ENCODE data around the gene IGSF11. TPM values are rescaled to one million over a fixed set of nuclear protein-coding genes. Genes with fewer than 3 reads are reported as not detected.

Gene IGSF11
- total and polyA plus RNA-seq, 9 of the 15 experiments (the other 6 are each of a cell fraction or from before 2014, with no cell fraction given): 1.2 to 2.8 (median 1.7) TPM

GRCh38 chr3:119015942-119016341, 18.7 kb downstream of the IGSF11 start:
- BruUV-seq (replicated peaks): no TSS peak
- in situ Hi-C loops (cut with MboI) (no loop called here), intact Hi-C loops (cut with micrococcal nuclease) (no loop called here)
- ChIA-PET POLR2A (no interaction called here), CTCF (ENCODE audit: low intra/inter-chr PET ratio) (no interaction called here)
- no peak for DNase-seq (ENCODE audit: extremely low read depth in 1 of 4, low spot score in 3 of 4)
- H4K20me1 ChIP-seq (replicated peaks; ENCODE audit: control insufficient read depth, insufficient read depth, low read length): no peaks in the 10 kb centered on the region
- FAIRE-seq: no peak
- no peaks in the 10 kb centered on the region; a peak in 1 of 5 replicates for H3K4me1 ChIP-seq (replicated peaks in 1 of 2; ENCODE audit: control insufficient read depth in 2 of 2, insufficient read depth in 2 of 2, low read length in 2 of 2)
- no peak overlapping the region for H3K4me2 ChIP-seq (ENCODE audit: insufficient read depth, low read length)
- H3K9ac ChIP-seq (ENCODE audit: insufficient read depth in 1 of 2, low read depth in 2 of 2, low read length in 2 of 2): no peak overlapping the region
- H3K4me3 ChIP-seq: no peak overlapping the region
- 10% methylated on average over 2 of the region's 2 CpGs for WGBS (ENCODE audit: insufficient coverage, low coverage, missing lambda C conversion rate)
- no peak for ATAC-seq
- no peaks in the 10 kb centered on the region for H3K36me3 ChIP-seq (ENCODE audit: control insufficient read depth, insufficient read depth, low read length)
- H3K9me1 ChIP-seq (ENCODE audit: control insufficient read depth, insufficient read depth, low read length): no peaks in the 10 kb centered on the region
- no peak overlapping the region for H3K27ac ChIP-seq (ENCODE audit: extremely low read depth, low read depth, low read length)
- no peaks in the 10 kb centered on the region for H3K27me3 ChIP-seq (ENCODE audit: control insufficient read depth in 2 of 2, insufficient read depth in 2 of 2, low read length in 2 of 2)
- H2AFZ ChIP-seq (ENCODE audit: low read depth, low read length): no peak overlapping the region
- H3K9me3 ChIP-seq (replicated peaks; ENCODE audit: control insufficient read depth, insufficient read depth, low read depth, low read length): no peaks in the 10 kb centered on the region
- H3K79me2 ChIP-seq (ENCODE audit: control insufficient read depth, insufficient read depth, low read length): no peaks in the 10 kb centered on the region
- no peak for TF ChIP-seq KDM5B (IDR thresholded peaks at IDR 0.05; ENCODE audit: insufficient replicate concordance, low read depth, low read length)
- TF ChIP-seq SRSF3 (IDR thresholded peaks at IDR 0.05; ENCODE audit: insufficient read depth, low read length): no peak
- no peak for TF ChIP-seq FOXO4 (CRISPR knock-in tag; IDR thresholded peaks at IDR 0.05)
- TF ChIP-seq, protein P1, sequence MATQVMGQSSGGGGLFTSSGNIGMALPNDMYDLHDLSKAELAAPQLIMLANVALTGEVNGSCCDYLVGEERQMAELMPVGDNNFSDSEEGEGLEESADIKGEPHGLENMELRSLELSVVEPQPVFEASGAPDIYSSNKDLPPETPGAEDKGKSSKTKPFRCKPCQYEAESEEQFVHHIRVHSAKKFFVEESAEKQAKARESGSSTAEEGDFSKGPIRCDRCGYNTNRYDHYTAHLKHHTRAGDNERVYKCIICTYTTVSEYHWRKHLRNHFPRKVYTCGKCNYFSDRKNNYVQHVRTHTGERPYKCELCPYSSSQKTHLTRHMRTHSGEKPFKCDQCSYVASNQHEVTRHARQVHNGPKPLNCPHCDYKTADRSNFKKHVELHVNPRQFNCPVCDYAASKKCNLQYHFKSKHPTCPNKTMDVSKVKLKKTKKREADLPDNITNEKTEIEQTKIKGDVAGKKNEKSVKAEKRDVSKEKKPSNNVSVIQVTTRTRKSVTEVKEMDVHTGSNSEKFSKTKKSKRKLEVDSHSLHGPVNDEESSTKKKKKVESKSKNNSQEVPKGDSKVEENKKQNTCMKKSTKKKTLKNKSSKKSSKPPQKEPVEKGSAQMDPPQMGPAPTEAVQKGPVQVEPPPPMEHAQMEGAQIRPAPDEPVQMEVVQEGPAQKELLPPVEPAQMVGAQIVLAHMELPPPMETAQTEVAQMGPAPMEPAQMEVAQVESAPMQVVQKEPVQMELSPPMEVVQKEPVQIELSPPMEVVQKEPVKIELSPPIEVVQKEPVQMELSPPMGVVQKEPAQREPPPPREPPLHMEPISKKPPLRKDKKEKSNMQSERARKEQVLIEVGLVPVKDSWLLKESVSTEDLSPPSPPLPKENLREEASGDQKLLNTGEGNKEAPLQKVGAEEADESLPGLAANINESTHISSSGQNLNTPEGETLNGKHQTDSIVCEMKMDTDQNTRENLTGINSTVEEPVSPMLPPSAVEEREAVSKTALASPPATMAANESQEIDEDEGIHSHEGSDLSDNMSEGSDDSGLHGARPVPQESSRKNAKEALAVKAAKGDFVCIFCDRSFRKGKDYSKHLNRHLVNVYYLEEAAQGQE (IDR thresholded peaks at IDR 0.05; ENCODE audit: borderline replicate concordance): no peak
- TF ChIP-seq, protein P1 (CRISPR knock-in tag; IDR thresholded peaks at IDR 0.05; ENCODE audit: low read depth): no peak
- no peak for TF ChIP-seq PTRF (tag; IDR thresholded peaks at IDR 0.05)
- TF ChIP-seq ETV6 (IDR thresholded peaks at IDR 0.05; ENCODE audit: borderline replicate concordance in 1 of 2, low read depth in 2 of 2, low read length in 1 of 2): no peak
- no peak for TF ChIP-seq ETV6 (CRISPR knock-in tag; IDR thresholded peaks at IDR 0.05; ENCODE audit: borderline replicate concordance)
- TF ChIP-seq HNRNPK (IDR thresholded peaks at IDR 0.05; ENCODE audit: low read depth, low read length, poor library complexity, severe bottlenecking): no peak
- no peak for TF ChIP-seq PHF20 (IDR thresholded peaks at IDR 0.05; ENCODE audit: partially characterized antibody)
- TF ChIP-seq, protein P2, sequence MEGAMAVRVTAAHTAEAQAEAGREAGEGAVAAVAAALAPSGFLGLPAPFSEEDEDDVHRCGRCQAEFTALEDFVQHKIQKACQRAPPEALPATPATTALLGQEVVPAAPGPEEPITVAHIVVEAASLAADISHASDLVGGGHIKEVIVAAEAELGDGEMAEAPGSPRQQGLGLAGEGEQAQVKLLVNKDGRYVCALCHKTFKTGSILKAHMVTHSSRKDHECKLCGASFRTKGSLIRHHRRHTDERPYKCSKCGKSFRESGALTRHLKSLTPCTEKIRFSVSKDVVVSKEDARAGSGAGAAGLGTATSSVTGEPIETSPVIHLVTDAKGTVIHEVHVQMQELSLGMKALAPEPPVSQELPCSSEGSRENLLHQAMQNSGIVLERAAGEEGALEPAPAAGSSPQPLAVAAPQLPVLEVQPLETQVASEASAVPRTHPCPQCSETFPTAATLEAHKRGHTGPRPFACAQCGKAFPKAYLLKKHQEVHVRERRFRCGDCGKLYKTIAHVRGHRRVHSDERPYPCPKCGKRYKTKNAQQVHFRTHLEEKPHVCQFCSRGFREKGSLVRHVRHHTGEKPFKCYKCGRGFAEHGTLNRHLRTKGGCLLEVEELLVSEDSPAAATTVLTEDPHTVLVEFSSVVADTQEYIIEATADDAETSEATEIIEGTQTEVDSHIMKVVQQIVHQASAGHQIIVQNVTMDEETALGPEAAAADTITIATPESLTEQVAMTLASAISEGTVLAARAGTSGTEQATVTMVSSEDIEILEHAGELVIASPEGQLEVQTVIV (CRISPR knock-in tag; IDR thresholded peaks at IDR 0.05; ENCODE audit: borderline replicate concordance): no peak
